Measurements from ENCODE around the gene LGALS14. TPM values are rescaled to one million over a fixed set of nuclear protein-coding genes. Genes with fewer than 3 reads are reported as not detected.
"Not testable (repeated sequence)": the region's sequence is repeated elsewhere in the genome, so short reads cannot be mapped to it uniquely, and the experiment has no call there.

Gene LGALS14
- total RNA-seq (2014; rRNA removed; shearing (Covaris generic)), result not detected in 2 replicates

DNA sequence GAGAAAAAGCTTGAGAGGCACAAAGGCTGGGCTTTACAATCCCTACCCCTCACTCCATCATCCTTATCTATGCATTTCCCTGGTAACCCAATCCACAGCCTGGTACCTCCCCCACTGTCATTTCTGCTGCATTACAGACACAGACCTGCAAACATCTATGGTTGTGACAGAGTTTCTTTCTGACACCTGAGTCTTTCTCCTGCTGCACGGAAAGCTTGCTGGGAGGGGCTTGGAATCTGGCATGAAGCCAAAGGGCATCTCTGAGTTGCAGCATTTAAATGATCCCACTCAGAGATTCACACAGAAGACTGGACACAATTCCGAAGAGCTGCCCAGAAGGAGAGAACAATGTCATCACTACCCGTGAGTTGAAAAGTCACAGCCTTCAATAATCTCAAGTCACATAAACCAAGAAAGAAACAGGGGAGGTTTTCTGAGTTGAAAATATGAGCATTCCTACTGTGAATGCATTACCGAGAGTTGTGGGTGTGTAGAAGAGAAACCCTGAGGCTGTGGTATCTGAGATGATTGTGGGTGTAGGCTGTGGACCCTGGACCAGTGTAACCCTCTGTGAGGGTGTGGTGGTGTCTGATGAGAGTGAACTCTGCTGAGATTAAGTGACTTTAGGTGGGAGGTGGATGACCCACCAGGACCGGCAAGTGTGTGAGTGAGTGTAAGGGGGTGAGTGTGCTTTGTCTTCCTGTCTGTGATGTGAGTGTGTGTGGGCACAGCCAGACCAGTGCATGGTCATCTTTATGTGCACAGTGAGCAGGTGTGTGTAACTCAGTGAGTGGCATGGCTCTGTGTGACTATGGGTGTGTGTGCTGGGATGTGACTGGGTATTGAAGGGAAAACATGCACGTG, at the start of gene LGALS14:
LGALS14 (plus strand) TSS at position 301 of the 864 bp plus-strand sequence; CDS start at position 349, 48 bp downstream.
- no peak for DNase-seq (ENCODE audit: low spot score)

GRCh38 chr19:39655613-39656012, 48.7 kb upstream of the LGALS14 start, which contains the start of gene LGALS16:
TSS of gene LGALS16 (plus strand) at chr19:39655913. CDS start at chr19:39655962, 49 bp downstream.
- no peak for DNase-seq (ENCODE audit: low spot score)

- DNase-seq (ENCODE audit: low spot score), result no peak
These were observed 44.5 kb upstream of the LGALS14 start for GRCh38 chr19:39659791-39660190.

DNA sequence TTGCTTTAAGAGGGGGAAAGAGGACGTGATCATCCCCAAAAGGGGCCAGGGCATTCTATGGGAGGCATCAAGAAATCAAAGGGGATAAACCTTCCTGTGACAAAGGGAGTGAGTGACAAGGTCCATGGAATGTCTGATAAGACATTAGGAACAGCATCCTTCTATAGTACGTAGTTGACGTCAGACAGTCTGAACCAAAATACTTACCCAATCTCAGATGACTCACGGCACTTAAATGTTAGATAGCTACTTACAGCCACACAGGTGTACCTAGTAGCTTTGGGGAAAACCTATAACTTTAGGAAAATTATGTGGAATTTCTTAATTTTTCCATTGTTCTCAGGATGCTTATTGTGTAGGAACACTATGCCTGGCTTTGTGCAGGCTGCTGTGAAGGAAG, 43.6 kb upstream of the LGALS14 start:
- no peak for DNase-seq (ENCODE audit: low spot score)

GRCh38 chr19:39661565-39661964, 42.7 kb upstream of the LGALS14 start:
- DNase-seq (ENCODE audit: low spot score), result no peak

DNA sequence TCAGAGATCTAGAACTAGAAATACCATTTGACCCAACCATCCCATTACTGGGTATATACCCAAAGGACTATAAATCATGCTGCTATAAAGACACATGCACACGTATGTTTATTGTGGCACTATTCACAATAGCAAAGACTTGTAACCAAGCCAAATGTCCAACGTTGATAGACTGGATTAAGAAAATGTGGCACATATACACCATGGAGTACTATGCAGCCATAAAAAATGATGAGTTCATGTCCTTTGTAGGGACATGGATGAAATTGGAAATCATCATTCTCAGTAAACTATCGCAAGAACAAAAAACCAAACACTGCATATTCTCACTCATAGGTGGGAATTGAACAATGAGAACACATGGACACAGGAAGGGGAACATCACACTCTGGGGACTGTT, 34.4 kb upstream of the LGALS14 start:
- DNase-seq (ENCODE audit: low spot score), result not testable (repeated sequence)

- DNase-seq (ENCODE audit: low spot score), result no peak
These were observed 33.3 kb upstream of the LGALS14 start for GRCh38 chr19:39670998-39671397.

DNA sequence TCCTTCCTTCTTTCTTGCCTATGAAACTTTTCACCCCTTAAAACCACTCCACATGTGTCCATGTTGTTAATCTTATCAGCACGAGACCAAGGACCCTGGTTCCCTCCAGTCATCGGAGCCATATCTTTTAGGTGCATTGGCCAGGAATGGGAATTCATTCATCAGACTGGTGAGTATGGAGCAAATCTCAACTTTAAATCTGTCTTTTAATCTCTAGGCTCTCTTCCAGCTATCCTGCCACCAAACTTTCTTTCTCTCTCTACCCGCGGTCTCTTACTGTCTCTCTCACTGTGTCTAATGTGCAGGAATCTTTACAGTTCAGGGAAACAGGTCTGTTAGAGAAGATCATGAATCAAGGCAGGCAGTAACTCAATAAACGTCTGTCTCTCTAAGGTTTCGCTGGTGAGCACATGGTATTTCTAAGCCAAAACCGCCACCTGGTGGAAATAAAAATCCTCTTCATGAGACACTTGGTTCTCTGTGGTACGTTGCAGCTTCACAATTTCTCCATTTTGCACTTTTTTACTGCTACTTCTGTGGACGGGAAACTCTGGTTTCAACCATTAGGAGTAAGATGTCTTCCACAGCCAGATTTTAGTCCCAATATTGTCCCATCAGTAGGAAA, 32.4 kb upstream of the LGALS14 start:
- peak; percentile 92 for DNase-seq (ENCODE audit: low spot score)

GRCh38 chr19:39672473-39672872, 31.8 kb upstream of the LGALS14 start:
- no peak for DNase-seq (ENCODE audit: low spot score)

DNA sequence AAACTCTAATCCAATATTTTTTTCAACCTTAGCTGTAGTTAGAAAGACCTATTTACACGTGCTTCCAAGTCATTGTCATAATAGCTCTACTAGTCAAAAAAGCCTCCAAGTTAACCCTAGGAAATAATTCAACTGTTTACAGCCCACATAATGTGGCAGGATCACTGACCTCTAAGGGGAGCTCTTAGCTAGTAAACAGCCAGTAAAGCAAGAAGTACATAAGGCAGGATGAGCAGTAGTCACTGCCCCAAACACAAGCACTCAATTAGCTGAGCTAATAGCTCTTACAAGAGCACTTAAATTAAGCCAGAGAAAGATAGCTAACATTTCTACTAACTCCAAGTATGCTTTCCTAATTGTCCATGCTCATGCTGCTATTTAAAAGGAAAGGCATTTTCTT, 30.4 kb upstream of the LGALS14 start:
- peak; percentile 16 for DNase-seq (ENCODE audit: low spot score)

GRCh38 chr19:39676004-39676403, 28.3 kb upstream of the LGALS14 start:
- DNase-seq (ENCODE audit: low spot score), result no peak

DNA sequence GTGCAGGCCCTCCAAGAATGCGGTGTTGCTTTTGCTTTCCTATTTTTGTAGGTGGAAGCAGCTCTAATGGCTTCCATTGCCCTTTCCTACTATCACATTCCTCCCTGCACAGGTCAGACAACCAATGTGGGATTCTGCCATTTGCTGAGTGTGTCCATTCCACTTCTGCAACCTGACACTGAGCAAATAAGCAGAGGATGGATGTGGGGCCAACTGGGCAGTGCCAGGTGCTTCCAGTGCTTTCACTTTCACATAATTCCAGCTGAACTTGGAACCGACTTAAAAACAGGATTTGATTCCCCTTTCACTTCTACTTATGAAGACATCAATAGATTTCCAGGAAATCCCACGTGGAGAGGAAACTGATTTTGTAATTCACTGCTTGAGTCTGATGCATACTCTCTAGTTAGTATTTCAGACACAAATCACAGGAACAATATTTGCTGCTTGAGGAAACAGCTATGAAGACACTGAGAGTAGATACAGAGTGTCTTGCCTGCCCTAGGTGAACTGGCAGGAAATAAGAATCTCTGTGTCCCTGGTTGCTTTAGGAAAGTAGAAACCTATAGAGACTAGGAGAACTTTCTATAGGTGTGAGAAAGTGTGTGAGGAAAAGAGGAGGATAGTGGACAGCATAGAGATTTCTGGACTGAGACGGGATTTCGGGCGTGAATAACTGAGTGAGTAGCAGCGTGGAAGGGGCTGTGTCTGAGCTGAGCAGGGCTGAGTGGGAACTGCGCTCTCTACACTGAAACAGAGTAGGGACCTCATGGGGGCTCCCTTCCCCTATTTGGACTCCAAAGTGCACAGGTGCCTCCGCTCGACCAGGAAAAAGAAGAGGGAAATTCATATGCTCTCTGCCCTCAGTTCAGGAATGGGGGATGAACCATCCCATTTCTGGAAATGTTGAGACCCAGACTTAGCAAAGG, 26.1 kb upstream of the LGALS14 start:
- peak; percentile 54 for DNase-seq (ENCODE audit: low spot score)

DNA sequence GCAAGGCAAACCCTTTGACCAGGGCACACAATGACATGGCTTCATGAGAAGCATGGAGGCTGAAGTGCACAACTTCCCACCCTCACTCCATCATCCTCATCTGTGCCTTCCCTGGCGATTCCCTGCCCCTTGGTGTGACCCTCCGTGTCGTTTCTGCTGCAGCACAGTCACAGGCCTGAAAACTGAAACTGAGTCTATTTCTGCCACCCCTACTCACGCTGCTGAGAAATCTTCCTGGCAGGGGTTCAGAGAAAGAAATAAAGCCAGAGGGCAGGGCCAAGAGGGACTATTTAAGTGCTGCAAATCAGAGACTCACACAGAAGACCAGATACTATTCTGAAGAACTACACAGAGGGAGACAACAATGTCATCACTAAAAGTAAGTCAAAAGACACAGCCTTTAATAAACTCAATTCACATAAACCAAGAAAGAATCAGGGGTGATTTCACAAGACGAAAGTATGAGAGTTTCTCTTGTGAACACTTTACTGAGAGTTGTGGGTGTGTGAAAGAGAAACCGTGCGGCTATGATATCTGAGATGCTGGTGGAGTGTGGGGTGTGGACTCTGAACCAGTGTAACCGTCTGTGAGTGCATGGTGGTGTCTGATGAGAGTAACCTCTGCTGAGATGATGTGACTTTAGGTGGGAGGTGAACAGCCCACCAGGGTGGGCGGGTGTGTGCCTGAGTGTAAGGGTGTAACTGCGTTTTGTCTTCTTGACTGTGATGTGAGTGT, 25.1 kb upstream of the LGALS14 start:
- no peak for DNase-seq (ENCODE audit: low spot score)

DNA sequence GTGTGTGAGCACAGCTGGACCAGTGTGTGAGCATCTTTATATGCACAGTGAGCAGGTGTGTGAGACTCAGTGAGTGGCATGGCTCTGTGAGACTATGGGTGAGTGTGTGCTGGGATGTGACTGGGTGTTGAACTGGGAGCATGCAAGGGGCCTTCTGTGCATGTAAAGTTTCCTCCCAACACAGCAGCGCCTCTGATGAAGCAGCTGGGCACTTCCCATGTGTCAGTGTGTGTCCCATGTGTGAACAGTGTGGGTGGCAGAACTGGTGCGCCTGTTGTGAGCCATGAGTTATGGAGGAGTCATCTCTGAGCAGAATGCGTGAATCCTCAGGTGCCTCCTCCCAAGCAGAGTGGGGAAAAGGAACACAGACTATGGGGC, 24.5 kb upstream of the LGALS14 start:
- no peak for DNase-seq (ENCODE audit: low spot score)

DNA sequence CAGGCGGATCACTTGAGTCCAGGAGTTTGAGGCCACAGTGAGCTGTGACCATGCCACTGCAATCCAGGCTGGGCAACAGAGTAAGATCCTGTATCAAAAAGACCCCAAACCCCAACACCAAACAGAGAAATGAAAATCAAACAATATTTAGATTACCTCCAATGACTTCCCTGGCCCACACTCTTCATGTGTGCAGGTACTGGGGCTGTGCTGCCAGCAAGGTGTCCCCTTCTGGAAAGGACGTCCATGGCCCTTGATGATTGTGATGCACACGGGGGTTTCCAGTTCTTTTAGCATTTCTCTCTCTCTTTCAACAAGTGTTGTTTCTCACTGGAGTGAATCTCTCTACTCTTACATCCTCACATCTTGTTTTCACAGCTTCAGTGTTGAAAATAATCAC, 23.7 kb upstream of the LGALS14 start:
- no peak for DNase-seq (ENCODE audit: low spot score)

DNA sequence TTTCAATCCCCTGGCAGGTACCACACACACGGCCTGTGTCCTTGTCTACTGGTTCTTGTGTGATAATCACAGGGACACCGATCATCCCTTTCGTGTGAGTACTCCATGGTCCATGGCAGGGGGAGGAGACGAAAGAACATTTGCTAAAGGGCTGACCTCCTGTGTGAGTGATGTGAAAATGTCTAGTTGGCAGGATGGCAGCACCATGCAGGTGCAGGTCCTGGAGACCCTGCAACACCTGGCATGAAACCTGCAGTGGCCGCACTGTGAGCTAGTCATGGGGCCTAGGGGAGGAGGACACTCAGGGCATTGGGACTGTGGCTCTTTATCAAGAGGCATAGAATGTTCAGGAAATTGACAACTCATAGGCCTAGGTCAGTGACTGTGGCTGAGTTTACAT, 22.9 kb upstream of the LGALS14 start:
- no peak for DNase-seq (ENCODE audit: low spot score)

DNA sequence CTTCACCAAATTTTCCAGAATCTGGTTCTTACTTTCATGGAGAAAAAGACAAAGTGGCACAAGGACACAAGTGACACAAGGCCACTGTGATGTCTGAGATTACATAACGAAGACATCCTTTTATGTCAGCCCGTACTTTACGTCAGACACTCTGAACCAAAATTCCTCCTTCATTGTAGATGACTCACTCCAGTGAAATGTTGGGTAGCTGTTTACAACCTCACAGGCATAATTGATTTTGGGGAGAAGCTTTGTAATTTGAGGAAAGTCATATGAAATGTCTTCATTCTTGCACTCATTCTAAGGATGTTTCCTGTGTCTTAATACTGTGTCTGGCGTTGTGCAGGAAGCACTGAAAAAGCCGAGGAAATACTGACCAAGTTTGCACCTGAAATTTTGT, 20.0 kb upstream of the LGALS14 start:
- no peak for DNase-seq (ENCODE audit: low spot score)

GRCh38 chr19:39686739-39687138, 17.5 kb upstream of the LGALS14 start:
- DNase-seq (ENCODE audit: low spot score), result no peak

- DNase-seq (ENCODE audit: low spot score), result not testable (repeated sequence)
These were observed 15.6 kb upstream of the LGALS14 start for GRCh38 chr19:39688637-39689036.

DNA sequence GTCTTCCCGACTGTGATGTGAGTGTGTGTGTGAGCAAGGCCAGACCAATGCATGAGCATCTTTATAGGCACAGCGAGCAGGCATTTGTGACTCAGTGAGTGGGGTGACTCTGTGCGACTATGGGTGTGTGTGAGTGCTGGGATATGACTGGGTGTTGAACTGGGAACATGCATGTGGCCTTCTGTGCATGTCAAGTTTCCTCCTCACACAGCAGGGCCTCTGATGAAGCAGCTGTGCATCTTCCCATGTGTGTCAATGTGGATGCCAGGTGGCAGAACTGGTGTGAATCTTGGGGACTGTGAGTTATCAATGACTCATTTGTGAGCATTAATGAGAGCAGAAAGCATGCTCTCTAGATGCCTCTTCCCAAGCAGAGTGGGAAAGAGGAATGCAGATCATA, 12.1 kb upstream of the LGALS14 start:
- no peak for DNase-seq (ENCODE audit: low spot score)

- DNase-seq (ENCODE audit: low spot score), result no peak
These were observed 11.5 kb upstream of the LGALS14 start for GRCh38 chr19:39692822-39693221.
